Esophagus squamous epithelium (tissue), 5 donors: Measurements from ENCODE around the gene CCDC187. TPM values are rescaled to one million over a fixed set of nuclear protein-coding genes. Genes with fewer than 3 reads are reported as not detected.

Experiments
- DNase-seq: peaks from one replicate; lab custom pipeline; 2025; lab: John Stamatoyannopoulos, UW
- H3K27ac ChIP-seq, 4 donors: fragments of 200-600 bp; sonication (generic); one replicate each; pipeline ENCODE4 v1.5.1; 2016 to 2019; ENCODE audit warnings: mild to moderate bottlenecking in 1 of 4
- H3K27me3 ChIP-seq, 4 donors: fragments of 200-600 bp; sonication (generic); 1 replicate in 3 of 4; 2 replicates in 1 of 4; pipeline versions ENCODE4 v1.5.1 to v1.6.0; 2017 to 2021; ENCODE audit warnings: antibody characterized with exemption in 1 of 4
- H3K36me3 ChIP-seq, 3 donors: fragments of 200-600 bp; sonication (generic); one replicate each; pipeline ENCODE4 v1.5.1; 2016 to 2019
- H3K4me1 ChIP-seq, 3 donors: fragments of 200-600 bp; sonication (generic); one replicate each; pipeline ENCODE4 v1.5.1; 2017 to 2019
- H3K4me3 ChIP-seq, 4 donors: fragments of 200-600 bp; sonication (generic); 1 replicate in 3 of 4; 2 replicates in 1 of 4; pipeline ENCODE4 v1.5.1; 2016 to 2019; ENCODE audit warnings: mild to moderate bottlenecking in 2 of 4, moderate library complexity in 1 of 4
- H3K9me3 ChIP-seq, 3 donors: fragments of 200-600 bp; sonication (generic); one replicate each; pipeline ENCODE4 v1.5.1; 2016 to 2019
- POLR2A ChIP-seq, 4 donors: fragments of 450-650 bp; IDR thresholded peaks; one replicate each; pipeline ENCODE4 v1.6.1; 2017; ENCODE audit warnings: antibody characterized with exemption in 4 of 4, mild to moderate bottlenecking in 4 of 4, moderate library complexity in 3 of 4
- WGBS, 2 donors: methylation state at CpG; one replicate each; pipeline ENCODE4 v1.1.5; 2018; 5-methylcytosine and 5-hydroxymethylcytosine counted together
- intact Hi-C: fragments of 100-400 bp; cut with DNase I; formaldehyde crosslinking; loops from one replicate; pipeline ENCODE4 v1.15.0; 2022
- total RNA-seq, 4 donors: library from RNA; depleted of rRNA; stranded (reverse); fragments of >200 nt; gene quantifications; one replicate each; pipeline ENCODE4 v1.1.0, GENCODE V29; 2016
- TF ChIP-seq, protein P1 (sequence below), 6 experiments: fragments of 450-650 bp in 4 of 6; fragments of 200-600 bp in 2 of 6; sonication (generic) in 2 of 6; IDR thresholded peaks; one replicate each; pipeline ENCODE4 v1.5.1; 2016 to 2019; ENCODE audit warnings: antibody characterized with exemption in 6 of 6, mild to moderate bottlenecking in 4 of 6, moderate library complexity in 4 of 6
- donor health status: DM: yes; HTN: yes; CAD: no.

CCDC187 gene
- total RNA-seq, 4 donors from 2014 or later = not detected

DNA sequence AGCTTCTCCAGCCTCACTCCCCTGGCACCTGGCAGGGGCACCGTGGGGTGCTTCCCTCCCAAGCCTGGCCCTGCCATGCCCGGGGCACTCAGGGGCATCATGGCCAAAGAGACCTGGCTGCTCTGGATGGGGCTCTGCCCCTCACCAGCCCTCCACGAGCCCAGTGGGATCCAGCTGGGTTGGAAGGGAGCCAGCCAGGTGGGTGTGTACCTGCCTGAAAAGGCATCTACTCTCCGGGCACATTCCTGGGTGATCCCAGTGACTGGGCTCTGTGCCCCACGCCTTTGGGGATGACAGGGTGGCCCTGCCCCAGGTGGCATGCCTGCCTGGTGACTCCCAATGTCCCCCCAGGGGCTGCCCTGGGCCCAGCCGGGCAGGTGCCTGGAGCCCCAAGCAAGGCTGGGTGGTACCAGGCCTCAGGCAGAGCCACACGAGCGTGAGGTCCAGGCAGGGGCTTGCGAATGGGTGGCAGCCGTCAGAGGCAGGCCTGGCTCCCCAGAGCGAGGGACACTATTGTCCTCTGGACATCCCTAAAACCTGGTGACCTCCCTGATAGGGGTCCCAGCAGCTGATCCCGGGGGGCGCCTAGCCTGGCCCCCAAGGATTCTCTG is 24.2 kb upstream of the CCDC187 start:
- TF ChIP-seq, protein P1, sequence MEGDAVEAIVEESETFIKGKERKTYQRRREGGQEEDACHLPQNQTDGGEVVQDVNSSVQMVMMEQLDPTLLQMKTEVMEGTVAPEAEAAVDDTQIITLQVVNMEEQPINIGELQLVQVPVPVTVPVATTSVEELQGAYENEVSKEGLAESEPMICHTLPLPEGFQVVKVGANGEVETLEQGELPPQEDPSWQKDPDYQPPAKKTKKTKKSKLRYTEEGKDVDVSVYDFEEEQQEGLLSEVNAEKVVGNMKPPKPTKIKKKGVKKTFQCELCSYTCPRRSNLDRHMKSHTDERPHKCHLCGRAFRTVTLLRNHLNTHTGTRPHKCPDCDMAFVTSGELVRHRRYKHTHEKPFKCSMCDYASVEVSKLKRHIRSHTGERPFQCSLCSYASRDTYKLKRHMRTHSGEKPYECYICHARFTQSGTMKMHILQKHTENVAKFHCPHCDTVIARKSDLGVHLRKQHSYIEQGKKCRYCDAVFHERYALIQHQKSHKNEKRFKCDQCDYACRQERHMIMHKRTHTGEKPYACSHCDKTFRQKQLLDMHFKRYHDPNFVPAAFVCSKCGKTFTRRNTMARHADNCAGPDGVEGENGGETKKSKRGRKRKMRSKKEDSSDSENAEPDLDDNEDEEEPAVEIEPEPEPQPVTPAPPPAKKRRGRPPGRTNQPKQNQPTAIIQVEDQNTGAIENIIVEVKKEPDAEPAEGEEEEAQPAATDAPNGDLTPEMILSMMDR (IDR thresholded peaks at IDR 0.05) = no peak
- no peak for TF ChIP-seq POLR2A (IDR thresholded peaks at IDR 0.05)
- Histone ChIP-seq H3K9me3 (no peaks in the 10 kb centered on the region), H3K4me1 (peaks cover 17 to 58% (median 22%) of the 10 kb centered on the region in 3 donors), H3K36me3 (no peaks in the 10 kb centered on the region), H3K27ac (peak overlapping the region; percentile 66 to 87 (median 76)), H3K27me3 (peaks cover 0 to 33% (median 0%) of the 10 kb centered on the region in 4 donors), H3K4me3 (peak overlapping the region; percentile 39 to 79 (median 57))
- WGBS, 2 donors = no CpG with 5 or more reads among the region's 13 CpGs
- intact Hi-C loops = no loop called here
- no peak for DNase-seq

DNA sequence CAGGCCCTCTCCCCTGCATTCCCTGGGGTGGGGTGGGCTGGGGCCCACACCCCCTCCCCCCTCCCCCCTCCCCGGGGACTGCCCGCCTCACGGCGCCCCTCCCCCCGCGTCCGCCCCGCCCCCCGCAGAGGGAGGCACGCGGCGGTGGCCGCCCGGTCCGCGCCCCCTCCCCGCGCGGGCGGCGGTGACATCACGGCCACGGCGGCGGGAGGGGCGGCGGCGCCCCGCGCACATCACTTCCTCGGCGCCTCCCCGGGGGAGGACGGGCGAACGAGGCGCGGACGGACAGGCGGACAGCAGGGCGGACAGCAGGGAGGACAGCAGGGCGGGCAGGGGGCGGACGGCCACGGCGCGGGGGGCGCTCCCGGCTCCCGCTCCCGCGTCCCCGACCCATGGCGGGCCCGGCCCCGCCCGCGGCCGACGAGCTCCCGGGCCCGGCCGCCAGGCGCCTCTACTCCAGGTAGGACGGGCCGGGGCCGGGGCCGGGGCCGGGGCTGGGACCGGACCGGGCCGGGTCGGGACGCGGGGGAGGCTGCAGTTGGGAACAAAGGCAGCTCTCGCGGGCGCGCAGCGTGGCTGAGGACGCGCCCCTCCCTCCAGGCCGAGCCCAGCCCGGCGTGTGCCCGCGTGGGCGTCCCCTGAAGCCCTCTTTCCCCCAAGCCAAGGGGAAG is 23.5 kb upstream of the CCDC187 start, which contains the start of gene GPSM1:
TSS of gene GPSM1 (plus strand) at position 236 of the 671 bp plus-strand sequence. CDS start at position 393, 157 bp downstream.
- TF ChIP-seq, protein P1 (IDR thresholded peaks at IDR 0.05) = peak in 1 of 6 experiments; percentile 10
- peak in 2 of 4 donors; percentile 10 to 40 for TF ChIP-seq POLR2A (IDR thresholded peaks at IDR 0.05)
- H3K4me1 ChIP-seq = peaks cover 17 to 63% (median 22%) of the 10 kb centered on the region in 3 donors
- no peak for DNase-seq
- H3K4me3 ChIP-seq = peak within 1 kb of the TSS; percentile 39 to 79 (median 57)
- intact Hi-C loops = no loop called here
- H3K27me3 ChIP-seq = peaks cover 0 to 39% (median 0%) of the 10 kb centered on the region in 4 donors
- H3K9me3 ChIP-seq = no peaks in the 10 kb centered on the region
- peak within 1 kb of the TSS; percentile 66 to 87 (median 76) for H3K27ac ChIP-seq
- no CpG with 5 or more reads among the region's 88 CpGs for WGBS, 2 donors
- H3K36me3 ChIP-seq = no peaks in the 10 kb centered on the region

DNA sequence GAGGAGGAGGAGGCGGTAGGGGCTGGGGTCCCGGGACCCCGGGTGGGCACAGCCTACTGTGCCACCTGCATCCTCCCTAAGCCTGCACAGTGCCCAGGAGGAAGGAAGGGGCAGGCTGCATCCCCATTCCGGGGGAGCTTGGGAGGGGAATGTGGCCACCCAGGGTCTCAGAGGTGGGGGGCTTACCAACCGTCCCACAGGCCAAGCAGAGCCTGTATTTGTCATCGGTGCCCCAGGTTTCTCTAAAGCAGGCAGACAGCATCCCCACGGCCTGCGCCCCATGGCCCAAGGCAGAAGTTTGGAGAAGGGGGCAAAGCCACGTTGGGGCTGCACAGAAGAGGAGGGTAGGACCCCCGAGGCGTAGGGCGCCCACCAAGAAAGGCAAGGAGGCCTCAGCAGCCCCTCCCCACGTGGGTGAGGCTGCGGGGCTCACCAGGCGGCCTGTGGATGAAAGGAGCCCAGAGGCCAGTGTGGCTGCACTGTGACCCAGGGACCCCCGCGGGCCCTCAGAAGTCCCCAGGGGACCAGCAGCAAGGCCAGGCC is 22.9 kb upstream of the CCDC187 start:
- TF ChIP-seq, protein P1 (IDR thresholded peaks at IDR 0.05) = no peak
- no peak for TF ChIP-seq POLR2A (IDR thresholded peaks at IDR 0.05)
- DNase-seq = no peak
- Histone ChIP-seq H3K4me1 (peaks cover 17 to 61% (median 22%) of the 10 kb centered on the region in 3 donors), H3K4me3 (peak overlapping the region; percentile 39 to 79 (median 57)), H3K36me3 (no peaks in the 10 kb centered on the region), H3K9me3 (no peaks in the 10 kb centered on the region), H3K27ac (peak overlapping the region; percentile 56 to 87 (median 74)), H3K27me3 (peaks cover 0 to 43% (median 0%) of the 10 kb centered on the region in 4 donors)
- 40% methylated on average over 13 of the region's 17 CpGs; no CpG with 5 or more reads in 1 of the 2 donors for WGBS, 2 donors
- intact Hi-C loops = no loop called here

DNA sequence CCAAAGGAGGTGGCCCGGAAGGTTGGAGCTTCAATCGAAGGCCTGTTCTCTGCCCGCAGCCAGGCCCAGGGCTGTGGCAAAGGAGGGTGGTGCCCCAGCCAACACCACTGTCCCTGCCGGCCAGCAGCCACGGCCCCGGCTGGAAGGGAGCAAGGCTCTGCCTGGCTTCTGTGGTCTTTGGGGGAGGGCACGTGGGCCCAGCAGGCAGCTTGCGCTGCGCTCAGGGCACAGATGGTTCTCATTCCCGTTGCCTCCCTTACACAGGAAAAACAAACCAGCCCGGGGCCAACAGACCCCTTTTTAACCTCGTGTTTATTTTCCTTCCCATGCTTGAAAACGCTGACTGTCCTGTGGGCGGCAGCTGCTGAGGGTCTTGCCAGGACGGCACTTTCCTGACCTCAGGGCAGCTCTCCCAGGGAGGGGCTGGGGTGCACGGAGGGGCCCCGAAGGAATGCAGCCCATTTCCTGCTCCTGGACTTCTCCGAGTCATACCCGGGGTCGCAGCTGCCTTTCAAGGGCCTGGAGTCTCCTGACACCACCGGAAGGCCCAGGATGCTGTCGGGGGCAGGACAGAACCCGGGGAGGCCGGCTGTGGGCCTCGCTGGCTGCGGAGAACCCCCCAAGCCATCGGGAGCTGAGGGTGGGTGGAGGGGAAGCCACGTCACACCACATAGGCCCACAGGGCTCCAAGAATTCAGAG is 22.3 kb upstream of the CCDC187 start:
- Histone ChIP-seq H3K4me1 (peaks cover 17 to 58% (median 22%) of the 10 kb centered on the region in 3 donors), H3K27me3 (peaks cover 0 to 43% (median 0%) of the 10 kb centered on the region in 4 donors), H3K4me3 (peak overlapping the region in 2 of 4 donors; percentile 65 to 79), H3K27ac (peak overlapping the region; percentile 56 to 87 (median 74)), H3K36me3 (no peaks in the 10 kb centered on the region), H3K9me3 (no peaks in the 10 kb centered on the region)
- WGBS, 2 donors = 10 to 67% methylated on average over 2 to 20 of the region's 28 CpGs
- TF ChIP-seq POLR2A (IDR thresholded peaks at IDR 0.05) = no peak
- TF ChIP-seq, protein P1 (IDR thresholded peaks at IDR 0.05) = no peak
- intact Hi-C loops = no loop called here
- DNase-seq = no peak
